K562 (cell line): Measurements from ENCODE around the gene ACTC1. TPM values are rescaled to one million over a fixed set of nuclear protein-coding genes. Genes with fewer than 3 reads are reported as not detected.

Experiments
- ATAC-seq: fragments of 200-7000 bp; cut with Tn5 transposase; 3 replicates; pipeline ENCODE4 v1.9.1; 2020; ENCODE audit warnings: moderate library complexity
- BruUV-seq: library from RNA; stranded (reverse); fragments of 400-500 nt; replicated peaks from 2 replicates; lab custom pipeline; 2021; lab: Mats Ljungman, UMichigan
- CTCF ChIA-PET: fragments of 300-600 bp; formaldehyde crosslinking; extraction: SDS; loops from one replicate; lab custom pipeline; 2021; ENCODE audit warnings: low intra/inter-chr PET ratio; lab: Yijun Ruan, JAX
- POLR2A ChIA-PET: fragments of 300-600, 350-650 bp; sonication (Branson Sonifier 250); formaldehyde crosslinking; extraction: SDS; loops from one replicate; lab custom pipeline; 2021; ENCODE audit warnings: antibody characterized with exemption, inconsistent platforms; lab: Yijun Ruan, JAX
- DNase-seq, 4 experiments: peaks; one replicate each; pipeline versions ENCODE4 v3.0.0 to v3.0.0-alpha.2; 2011 to 2018; ENCODE audit warnings: low spot score in 3 of 4, mixed read lengths in 3 of 4; ENCODE audit errors: extremely low read depth in 1 of 4
- FAIRE-seq: peaks from 2 replicates; lab custom pipeline; 2011; peaks lifted over from hg19 to GRCh38; lab: Jason Lieb, UNC
- H2AFZ ChIP-seq: 2 replicates; pipeline ENCODE4 v1.6.0; 2011; ENCODE audit warnings: low read depth, low read length, control low read depth, inconsistent platforms
- H3K27ac ChIP-seq: fragments of 200-600 bp; 3 replicates; pipeline ENCODE4 v1.8.0; 2011; ENCODE audit warnings: low read depth, mild to moderate bottlenecking, control low read depth, inconsistent platforms, low read length, moderate library complexity, mixed read lengths; ENCODE audit errors: extremely low read depth
- H3K27me3 ChIP-seq, 2 experiments: fragments of 300-600 bp in 1 of 2; 2 replicates in 1 of 2; 3 replicates in 1 of 2; pipeline versions ENCODE4 v1.6.0 to v1.8.0; 2011; ENCODE audit warnings: inconsistent platforms in 2 of 2, low read length in 2 of 2, mild to moderate bottlenecking in 1 of 2, mixed read lengths in 1 of 2, moderate library complexity in 1 of 2; ENCODE audit not compliant: control insufficient read depth in 2 of 2, insufficient read depth in 2 of 2
- H3K36me3 ChIP-seq: fragments of 300-600 bp; 3 replicates; pipeline ENCODE4 v1.8.0; 2011; ENCODE audit warnings: mild to moderate bottlenecking, low read length, inconsistent platforms; ENCODE audit not compliant: control insufficient read depth, insufficient read depth
- H3K4me1 ChIP-seq, 2 experiments: fragments of 200-600 bp in 1 of 2; replicated peaks in 1 of 2; 2 replicates in 1 of 2; 3 replicates in 1 of 2; pipeline versions ENCODE4 v1.5.1 to v1.8.0; 2011; ENCODE audit warnings: inconsistent platforms in 2 of 2, low read length in 2 of 2, mild to moderate bottlenecking in 1 of 2, mixed read lengths in 1 of 2, moderate library complexity in 1 of 2; ENCODE audit not compliant: control insufficient read depth in 2 of 2, insufficient read depth in 2 of 2
- H3K4me2 ChIP-seq: 2 replicates; pipeline ENCODE4 v1.6.1; 2011; ENCODE audit warnings: low read length, control low read depth, inconsistent platforms, mixed read lengths; ENCODE audit not compliant: insufficient read depth
- H3K4me3 ChIP-seq: fragments of 200-600 bp; sonication (generic), shearing (Covaris generic); 2 replicates; pipeline ENCODE4 v1.5.1; 2016; ENCODE audit warnings: control low read depth, inconsistent platforms
- H3K79me2 ChIP-seq: fragments of 200-600 bp; 3 replicates; pipeline ENCODE4 v1.8.0; 2011; ENCODE audit warnings: low read length, inconsistent platforms; ENCODE audit not compliant: control insufficient read depth, insufficient read depth
- H3K9ac ChIP-seq, 2 experiments: 2 replicates each; pipeline versions ENCODE4 v1.6.0 to v1.6.1; 2011; ENCODE audit warnings: low read depth in 2 of 2, low read length in 2 of 2, control low read depth in 1 of 2, inconsistent platforms in 1 of 2, mild to moderate bottlenecking in 1 of 2, mixed read lengths in 1 of 2; ENCODE audit not compliant: insufficient read depth in 1 of 2
- H3K9me1 ChIP-seq: one replicate; pipeline ENCODE4 v1.6.0; 2011; ENCODE audit warnings: inconsistent platforms, mild to moderate bottlenecking, low read length, moderate library complexity; ENCODE audit not compliant: control insufficient read depth, insufficient read depth
- H3K9me3 ChIP-seq: replicated peaks from 2 replicates; pipeline ENCODE4 v1.5.1; 2011; ENCODE audit warnings: low read depth, low read length, inconsistent platforms; ENCODE audit not compliant: control insufficient read depth, insufficient read depth
- H4K20me1 ChIP-seq: replicated peaks from 2 replicates; pipeline ENCODE4 v1.6.1; 2011; ENCODE audit warnings: low read length, inconsistent platforms, mixed read lengths; ENCODE audit not compliant: control insufficient read depth, insufficient read depth
- BCL6 ChIP-seq: fragments of 250-450 bp; sonication (Bioruptor Pico); IDR thresholded peaks from 2 replicates; pipeline ENCODE4 v1.4.0; 2020
- CBX8 ChIP-seq: fragments of 200-600 bp; sonication (generic); IDR thresholded peaks from 2 replicates; pipeline ENCODE4 v1.6.1; 2012; ENCODE audit warnings: borderline replicate concordance, mixed run types, low read depth, mild to moderate bottlenecking, moderate library complexity, mixed read lengths, low read length, control low read depth, inconsistent platforms; ENCODE audit not compliant: poor library complexity, severe bottlenecking; ENCODE audit errors: extremely low read depth
- ELF4 ChIP-seq: fragments of 450-650 bp; formaldehyde crosslinking; IDR thresholded peaks from 2 replicates; pipeline ENCODE4 v1.4.0; 2022; ENCODE audit warnings: missing genetic modification characterization
- KLF13 ChIP-seq: fragments of 450-650 bp; IDR thresholded peaks from 2 replicates; pipeline ENCODE4 v1.6.1; 2016; ENCODE audit warnings: missing genetic modification characterization, low read depth, mild to moderate bottlenecking, missing compliant biosample characterization, moderate library complexity, borderline replicate concordance
- NFYB ChIP-seq: IDR thresholded peaks from 2 replicates; pipeline ENCODE4 v1.6.1; 2011; ENCODE audit warnings: mild to moderate bottlenecking, moderate library complexity; ENCODE audit not compliant: insufficient read length; ENCODE audit errors: extremely low read depth
- RBM17 ChIP-seq: fragments of 200-400 bp; formaldehyde crosslinking; IDR thresholded peaks from 2 replicates; pipeline ENCODE4 v1.6.1; 2017; ENCODE audit warnings: low read depth, mild to moderate bottlenecking, low read length, borderline replicate concordance
- SP1 ChIP-seq: sonication (generic); formaldehyde crosslinking; IDR thresholded peaks from 2 replicates; pipeline ENCODE4 v1.8.1; 2022; ENCODE audit warnings: mild to moderate bottlenecking, missing genetic modification reagents
- ZNF561 ChIP-seq: fragments of 450-650 bp; formaldehyde crosslinking; conservative IDR thresholded peaks from 2 replicates; pipeline ENCODE4 v1.4.0; 2020; ENCODE audit warnings: mild to moderate bottlenecking, moderate library complexity
- WGBS: fragments of 100-300 bp; shearing (Covaris generic); methylation state at CpG from one replicate; pipeline ENCODE4 v1.1.6; 2016; ENCODE audit warnings: low coverage, mixed read lengths; ENCODE audit not compliant: insufficient coverage; ENCODE audit errors: missing lambda C conversion rate; 5-methylcytosine and 5-hydroxymethylcytosine counted together
- in situ Hi-C: fragments of 300-500 bp; cut with MboI; formaldehyde crosslinking; loops from 4 replicates; pipeline ENCODE4 v1.15.0; 2018; ENCODE audit warnings: inconsistent platforms, mixed read lengths
- intact Hi-C: fragments of 100-400 bp; cut with micrococcal nuclease; formaldehyde crosslinking; loops from 2 replicates; pipeline ENCODE4 v1.14.2; 2022
- polyA plus RNA-seq, 8 experiments: library from polyadenylated mRNA; depleted of rRNA in 4 of 8; stranded (reverse) in 5 of 8; unstranded in 3 of 8; fragments of >200 nt; fragmentation: Nextera tagmentation in 2 of 8; fragmentation: Illumina TruSeq in 1 of 8; extraction: Ambion mirVana in 2 of 8; extraction: Trizol in 1 of 8; gene quantifications; 2 replicates each; pipeline versions ENCODE4 v1.2.1 to v1.2.3, GENCODE V29; 2011 to 2014; ENCODE audit warnings: inconsistent platforms in 1 of 8, missing spikeins in 1 of 8
- total RNA-seq, 7 experiments: library from RNA; depleted of rRNA in 6 of 7; stranded (reverse); fragments of >200 nt in 6 of 7; fragmentation: Illumina TruSeq in 2 of 7; extraction: Trizol in 2 of 7; gene quantifications; 2 replicates each; pipeline versions ENCODE4 v1.2.1 to v1.2.3, GENCODE V29; 2011 to 2021; ENCODE audit warnings: low replicate concordance in 1 of 7
- TF ChIP-seq, protein P1 (sequence below): fragments of 450-650 bp; IDR thresholded peaks from 2 replicates; pipeline ENCODE4 v1.6.1; 2017; ENCODE audit warnings: antibody characterized with exemption
- TF ChIP-seq, protein P2 (sequence below): sonication (generic); formaldehyde crosslinking; IDR thresholded peaks from 2 replicates; pipeline ENCODE4 v1.8.1; 2023; ENCODE audit warnings: mild to moderate bottlenecking, missing genetic modification reagents, moderate library complexity

The ACTC1 gene
- total and polyA plus RNA-seq, 9 of the 15 experiments (the other 6 are each of a cell fraction or from before 2014, with no cell fraction given), result 0.08 to 0.84 (median 0.17) TPM; not detected in 3

- ChIA-PET CTCF (no interaction called here), POLR2A (no interaction called here)
- 0% methylated on average over 3 of the region's 3 CpGs for WGBS
- Histone ChIP-seq H3K27ac (no peak overlapping the region), H3K79me2 (no peaks in the 10 kb centered on the region), H3K9me1 (no peaks in the 10 kb centered on the region)
- no TSS peak for BruUV-seq
- TF ChIP-seq KLF13 (tag), result no peak
- TF ChIP-seq, protein P1, sequence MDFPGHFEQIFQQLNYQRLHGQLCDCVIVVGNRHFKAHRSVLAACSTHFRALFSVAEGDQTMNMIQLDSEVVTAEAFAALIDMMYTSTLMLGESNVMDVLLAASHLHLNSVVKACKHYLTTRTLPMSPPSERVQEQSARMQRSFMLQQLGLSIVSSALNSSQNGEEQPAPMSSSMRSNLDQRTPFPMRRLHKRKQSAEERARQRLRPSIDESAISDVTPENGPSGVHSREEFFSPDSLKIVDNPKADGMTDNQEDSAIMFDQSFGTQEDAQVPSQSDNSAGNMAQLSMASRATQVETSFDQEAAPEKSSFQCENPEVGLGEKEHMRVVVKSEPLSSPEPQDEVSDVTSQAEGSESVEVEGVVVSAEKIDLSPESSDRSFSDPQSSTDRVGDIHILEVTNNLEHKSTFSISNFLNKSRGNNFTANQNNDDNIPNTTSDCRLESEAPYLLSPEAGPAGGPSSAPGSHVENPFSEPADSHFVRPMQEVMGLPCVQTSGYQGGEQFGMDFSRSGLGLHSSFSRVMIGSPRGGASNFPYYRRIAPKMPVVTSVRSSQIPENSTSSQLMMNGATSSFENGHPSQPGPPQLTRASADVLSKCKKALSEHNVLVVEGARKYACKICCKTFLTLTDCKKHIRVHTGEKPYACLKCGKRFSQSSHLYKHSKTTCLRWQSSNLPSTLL, result no peak
- TF ChIP-seq RBM17, result no peak
- TF ChIP-seq, protein P2, sequence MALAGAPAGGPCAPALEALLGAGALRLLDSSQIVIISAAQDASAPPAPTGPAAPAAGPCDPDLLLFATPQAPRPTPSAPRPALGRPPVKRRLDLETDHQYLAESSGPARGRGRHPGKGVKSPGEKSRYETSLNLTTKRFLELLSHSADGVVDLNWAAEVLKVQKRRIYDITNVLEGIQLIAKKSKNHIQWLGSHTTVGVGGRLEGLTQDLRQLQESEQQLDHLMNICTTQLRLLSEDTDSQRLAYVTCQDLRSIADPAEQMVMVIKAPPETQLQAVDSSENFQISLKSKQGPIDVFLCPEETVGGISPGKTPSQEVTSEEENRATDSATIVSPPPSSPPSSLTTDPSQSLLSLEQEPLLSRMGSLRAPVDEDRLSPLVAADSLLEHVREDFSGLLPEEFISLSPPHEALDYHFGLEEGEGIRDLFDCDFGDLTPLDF, result no peak
- TF ChIP-seq SP1 (CRISPR knock-in tag), result no peak
- TF ChIP-seq CBX8, result no peak
- no peak for TF ChIP-seq ZNF561
- TF ChIP-seq BCL6, result no peak
- no peak for TF ChIP-seq ELF4 (CRISPR knock-in tag)
- TF ChIP-seq NFYB, result no peak
- TF ChIP-seq, all 486 proteins: peak for 0
- H3K36me3 ChIP-seq, result no peaks in the 10 kb centered on the region
- H3K4me3 ChIP-seq, result no peak overlapping the region
- DNase-seq (no peak), FAIRE-seq (no peak), ATAC-seq (no peak)
- H4K20me1 ChIP-seq, result no peaks in the 10 kb centered on the region
- H3K4me2 ChIP-seq, result no peak overlapping the region
- in situ Hi-C loops, result no loop called here
- no peaks in the 10 kb centered on the region for H3K9me3 ChIP-seq
- H3K4me1 ChIP-seq, result peaks cover 0 to 12% of the 10 kb centered on the region in 2 experiments; a peak in 2 of 5 replicates
- H3K27me3 ChIP-seq, result peaks cover 32 to 41% of the 10 kb centered on the region in 2 experiments
- H3K9ac ChIP-seq, result no peak overlapping the region
- H2AFZ ChIP-seq, result no peak overlapping the region
- intact Hi-C loops, result no loop called here
These were observed 38.1 kb downstream of the ACTC1 start for GRCh38 chr15:34757262-34757661.
